WTC11 (cell line): ENCODE data around the gene CEP350. TPM values are rescaled to one million over a fixed set of nuclear protein-coding genes. Genes with fewer than 3 reads are reported as not detected.

ENCODE experiments used
- ATAC-seq: fragments of 200-7000 bp; cut with Tn5 transposase; 2 replicates; pipeline ENCODE4 v1.10.0; 2021; ENCODE audit warnings: mild to moderate bottlenecking, moderate library complexity
- CTCF ChIA-PET: fragments of 300-600 bp; sonication (Branson Sonifier 250); formaldehyde crosslinking; loops from one replicate; lab custom pipeline; 2021; ENCODE audit warnings: antibody characterized with exemption; lab: Charles Lee
- POLR2A ChIA-PET: fragments of 350-600 bp; sonication (Branson Sonifier 250); formaldehyde crosslinking; loops from one replicate; lab custom pipeline; 2021; ENCODE audit warnings: antibody characterized with exemption; lab: Charles Lee
- DNase-seq: peaks from one replicate; pipeline ENCODE4 v3.0.0; 2021; ENCODE audit warnings: low spot score
- H3K27ac Mint-ChIP-seq: 2 replicates; pipeline ENCODE4 v1.8.0; 2021; ENCODE audit warnings: mixed read lengths
- H3K27me3 Mint-ChIP-seq: 2 replicates; pipeline ENCODE4 v1.8.0; 2021; ENCODE audit warnings: low read depth, mild to moderate bottlenecking, moderate library complexity, mixed read lengths
- H3K36me3 Mint-ChIP-seq: 2 replicates; pipeline ENCODE4 v1.8.0; 2021; ENCODE audit warnings: mixed read lengths
- H3K4me1 Mint-ChIP-seq: 2 replicates; pipeline ENCODE4 v1.8.0; 2022; ENCODE audit warnings: mixed read lengths
- H3K4me3 Mint-ChIP-seq: 2 replicates; pipeline ENCODE4 v1.8.0; 2021; ENCODE audit warnings: mild to moderate bottlenecking, moderate library complexity, mixed read lengths
- H3K9me3 Mint-ChIP-seq: 2 replicates; pipeline ENCODE4 v1.8.0; 2021; ENCODE audit warnings: mixed read lengths
- CBFB ChIP-seq: sonication (generic); formaldehyde crosslinking; IDR thresholded peaks from 2 replicates; pipeline ENCODE4 v1.8.1; 2022; ENCODE audit warnings: mild to moderate bottlenecking, low read depth, missing genetic modification reagents
- FOXP1 ChIP-seq: sonication (generic); formaldehyde crosslinking; IDR thresholded peaks from 2 replicates; pipeline ENCODE4 v1.8.0; 2022; ENCODE audit warnings: missing genetic modification reagents, mild to moderate bottlenecking, moderate library complexity, borderline replicate concordance
- GABPB1 ChIP-seq: sonication (generic); formaldehyde crosslinking; IDR thresholded peaks from 2 replicates; pipeline ENCODE4 v1.8.1; 2023; ENCODE audit warnings: mild to moderate bottlenecking, missing genetic modification reagents
- GRHL2 ChIP-seq: fragments of 250-450 bp; sonication (Bioruptor Pico); IDR thresholded peaks from 2 replicates; pipeline ENCODE4 v1.8.0; 2022; ENCODE audit warnings: mild to moderate bottlenecking, moderate library complexity; ENCODE audit not compliant: insufficient replicate concordance, severe bottlenecking
- IRF2 ChIP-seq: sonication (generic); formaldehyde crosslinking; IDR thresholded peaks from 2 replicates; pipeline ENCODE4 v1.8.0; 2022; ENCODE audit warnings: low read depth, missing genetic modification reagents, borderline replicate concordance
- MYBL2 ChIP-seq: sonication (generic); formaldehyde crosslinking; IDR thresholded peaks from 2 replicates; pipeline ENCODE4 v1.8.1; 2023; ENCODE audit warnings: mild to moderate bottlenecking, moderate library complexity, missing genetic modification reagents
- NFATC4 ChIP-seq: fragments of 250-450 bp; sonication (Bioruptor Pico); IDR thresholded peaks from 2 replicates; pipeline ENCODE4 v1.9.0; 2021; ENCODE audit warnings: mild to moderate bottlenecking
- NR3C1 ChIP-seq: sonication (generic); formaldehyde crosslinking; conservative IDR thresholded peaks from 2 replicates; pipeline ENCODE4 v1.8.1; 2023; ENCODE audit warnings: low read depth, mild to moderate bottlenecking, missing genetic modification reagents
- OVOL2 ChIP-seq: fragments of 250-450 bp; sonication (Bioruptor Pico); IDR thresholded peaks from 2 replicates; pipeline ENCODE4 v1.9.0; 2021; ENCODE audit warnings: mild to moderate bottlenecking, borderline replicate concordance
- PRRX2 ChIP-seq: fragments of 250-450 bp; sonication (Bioruptor Pico); IDR thresholded peaks from 2 replicates; pipeline ENCODE4 v1.8.0; 2021; ENCODE audit warnings: mild to moderate bottlenecking
- SMAD3 ChIP-seq: sonication (generic); formaldehyde crosslinking; IDR thresholded peaks from 2 replicates; pipeline ENCODE4 v1.8.0; 2022; ENCODE audit warnings: missing genetic modification reagents, mild to moderate bottlenecking, borderline replicate concordance
- SOX15 ChIP-seq: fragments of 250-450 bp; sonication (Bioruptor Pico); IDR thresholded peaks from 2 replicates; pipeline ENCODE4 v1.9.0; 2021; ENCODE audit warnings: mild to moderate bottlenecking
- TEAD1 ChIP-seq: sonication (generic); formaldehyde crosslinking; IDR thresholded peaks from 2 replicates; pipeline ENCODE4 v1.8.0; 2022; ENCODE audit warnings: mild to moderate bottlenecking, missing genetic modification reagents
- ZNF416 ChIP-seq: fragments of 250-450 bp; sonication (Bioruptor Pico); IDR thresholded peaks from 2 replicates; pipeline ENCODE4 v1.9.0; 2021; ENCODE audit warnings: mild to moderate bottlenecking, inconsistent platforms
- ZNF423 ChIP-seq: fragments of 250-450 bp; sonication (Bioruptor Pico); IDR thresholded peaks from 2 replicates; pipeline ENCODE4 v2.1.2; 2022; ENCODE audit warnings: mild to moderate bottlenecking, moderate library complexity
- ZNF671 ChIP-seq: fragments of 250-450 bp; sonication (Bioruptor Pico); IDR thresholded peaks from 2 replicates; pipeline ENCODE4 v1.8.0; 2021; ENCODE audit warnings: mild to moderate bottlenecking
- total RNA-seq: library from RNA; stranded (reverse); gene quantifications from 3 replicates; pipeline ENCODE4 v1.2.3, GENCODE V29; 2021
- TF ChIP-seq, protein P1 (sequence below): sonication (generic); formaldehyde crosslinking; IDR thresholded peaks from 2 replicates; pipeline ENCODE4 v1.8.0; 2022; ENCODE audit warnings: missing genetic modification reagents
- TF ChIP-seq, protein P2 (sequence below): sonication (generic); formaldehyde crosslinking; IDR thresholded peaks from 2 replicates; pipeline ENCODE4 v1.8.1; 2022; ENCODE audit warnings: missing genetic modification reagents, borderline replicate concordance
- TF ChIP-seq, protein P3 (sequence below): sonication (generic); formaldehyde crosslinking; conservative IDR thresholded peaks from 2 replicates; pipeline ENCODE4 v1.8.1; 2023; ENCODE audit warnings: mild to moderate bottlenecking, low read depth, missing genetic modification reagents, moderate library complexity
- TF ChIP-seq, protein P4 (sequence below): sonication (generic); formaldehyde crosslinking; IDR thresholded peaks from 2 replicates; pipeline ENCODE4 v1.8.0; 2023; ENCODE audit warnings: missing genetic modification reagents
- TF ChIP-seq, protein P5 (sequence below): fragments of 250-450 bp; sonication (Bioruptor Pico); IDR thresholded peaks from 2 replicates; pipeline ENCODE4 v1.8.0; 2021; ENCODE audit warnings: mild to moderate bottlenecking
- TF ChIP-seq, protein P6 (sequence below): sonication (generic); formaldehyde crosslinking; IDR thresholded peaks from 2 replicates; pipeline ENCODE4 v1.8.1; 2022; ENCODE audit warnings: mild to moderate bottlenecking, moderate library complexity, missing genetic modification reagents
- TF ChIP-seq, protein P7 (sequence below): sonication (generic); formaldehyde crosslinking; IDR thresholded peaks from 2 replicates; pipeline ENCODE4 v1.8.0; 2022; ENCODE audit warnings: mild to moderate bottlenecking, missing genetic modification reagents

Gene CEP350
- total RNA-seq, 1 experiment from 2014 or later = 34.2 TPM

DNA sequence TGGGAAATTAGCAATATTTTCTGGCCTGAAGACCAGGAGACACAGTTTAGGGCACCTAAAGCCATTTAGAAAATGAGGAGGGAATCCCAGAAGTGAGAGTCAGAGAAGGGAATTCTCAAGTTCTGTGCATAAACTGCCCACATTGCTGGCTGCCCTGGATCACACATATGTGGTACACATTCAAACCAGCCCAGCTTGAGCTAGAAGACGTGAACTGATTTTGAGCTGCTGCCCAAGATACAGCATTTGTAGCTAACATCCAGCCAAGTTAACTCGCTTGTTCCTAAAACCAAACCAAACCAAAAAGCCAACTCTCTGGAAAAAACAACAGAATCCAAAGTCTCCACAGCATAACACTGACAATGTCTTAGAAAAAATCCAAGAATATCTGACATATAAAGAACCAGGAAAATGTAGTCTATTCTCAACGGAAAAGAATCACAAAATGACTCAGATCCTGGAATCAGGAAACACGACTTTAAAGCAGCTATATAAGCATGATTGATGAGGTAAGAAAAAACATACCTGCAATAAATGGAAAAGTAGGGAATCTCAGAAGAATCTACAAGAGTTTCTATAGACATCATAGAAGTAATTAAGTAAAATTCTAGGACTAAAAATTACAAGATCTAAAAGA is 181.8 kb downstream of the CEP350 start:
- Mint-ChIP-seq H3K27ac (no peak overlapping the region), H3K36me3 (no peaks in the 10 kb centered on the region), H3K4me3 (no peak overlapping the region), H3K27me3 (no peaks in the 10 kb centered on the region; the same call in 1 of the 2 replicates), H3K9me3 (no peaks in the 10 kb centered on the region), H3K4me1 (no peaks in the 10 kb centered on the region)
- TF ChIP-seq NFATC4 (CRISPR knock-in tag) (no peak), ZNF671 (no peak), ZNF416 (CRISPR knock-in tag) (no peak), PRRX2 (CRISPR knock-in tag) (no peak), TEAD1 (CRISPR knock-in tag) (no peak), SMAD3 (no peak), MYBL2 (CRISPR knock-in tag) (no peak), IRF2 (CRISPR knock-in tag) (no peak), ZNF423 (CRISPR knock-in tag) (no peak)
- TF ChIP-seq, protein P1, sequence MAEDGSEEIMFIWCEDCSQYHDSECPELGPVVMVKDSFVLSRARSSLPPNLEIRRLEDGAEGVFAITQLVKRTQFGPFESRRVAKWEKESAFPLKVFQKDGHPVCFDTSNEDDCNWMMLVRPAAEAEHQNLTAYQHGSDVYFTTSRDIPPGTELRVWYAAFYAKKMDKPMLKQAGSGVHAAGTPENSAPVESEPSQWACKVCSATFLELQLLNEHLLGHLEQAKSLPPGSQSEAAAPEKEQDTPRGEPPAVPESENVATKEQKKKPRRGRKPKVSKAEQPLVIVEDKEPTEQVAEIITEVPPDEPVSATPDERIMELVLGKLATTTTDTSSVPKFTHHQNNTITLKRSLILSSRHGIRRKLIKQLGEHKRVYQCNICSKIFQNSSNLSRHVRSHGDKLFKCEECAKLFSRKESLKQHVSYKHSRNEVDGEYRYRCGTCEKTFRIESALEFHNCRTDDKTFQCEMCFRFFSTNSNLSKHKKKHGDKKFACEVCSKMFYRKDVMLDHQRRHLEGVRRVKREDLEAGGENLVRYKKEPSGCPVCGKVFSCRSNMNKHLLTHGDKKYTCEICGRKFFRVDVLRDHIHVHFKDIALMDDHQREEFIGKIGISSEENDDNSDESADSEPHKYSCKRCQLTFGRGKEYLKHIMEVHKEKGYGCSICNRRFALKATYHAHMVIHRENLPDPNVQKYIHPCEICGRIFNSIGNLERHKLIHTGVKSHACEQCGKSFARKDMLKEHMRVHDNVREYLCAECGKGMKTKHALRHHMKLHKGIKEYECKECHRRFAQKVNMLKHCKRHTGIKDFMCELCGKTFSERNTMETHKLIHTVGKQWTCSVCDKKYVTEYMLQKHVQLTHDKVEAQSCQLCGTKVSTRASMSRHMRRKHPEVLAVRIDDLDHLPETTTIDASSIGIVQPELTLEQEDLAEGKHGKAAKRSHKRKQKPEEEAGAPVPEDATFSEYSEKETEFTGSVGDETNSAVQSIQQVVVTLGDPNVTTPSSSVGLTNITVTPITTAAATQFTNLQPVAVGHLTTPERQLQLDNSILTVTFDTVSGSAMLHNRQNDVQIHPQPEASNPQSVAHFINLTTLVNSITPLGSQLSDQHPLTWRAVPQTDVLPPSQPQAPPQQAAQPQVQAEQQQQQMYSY = no peak
- TF ChIP-seq, protein P2, sequence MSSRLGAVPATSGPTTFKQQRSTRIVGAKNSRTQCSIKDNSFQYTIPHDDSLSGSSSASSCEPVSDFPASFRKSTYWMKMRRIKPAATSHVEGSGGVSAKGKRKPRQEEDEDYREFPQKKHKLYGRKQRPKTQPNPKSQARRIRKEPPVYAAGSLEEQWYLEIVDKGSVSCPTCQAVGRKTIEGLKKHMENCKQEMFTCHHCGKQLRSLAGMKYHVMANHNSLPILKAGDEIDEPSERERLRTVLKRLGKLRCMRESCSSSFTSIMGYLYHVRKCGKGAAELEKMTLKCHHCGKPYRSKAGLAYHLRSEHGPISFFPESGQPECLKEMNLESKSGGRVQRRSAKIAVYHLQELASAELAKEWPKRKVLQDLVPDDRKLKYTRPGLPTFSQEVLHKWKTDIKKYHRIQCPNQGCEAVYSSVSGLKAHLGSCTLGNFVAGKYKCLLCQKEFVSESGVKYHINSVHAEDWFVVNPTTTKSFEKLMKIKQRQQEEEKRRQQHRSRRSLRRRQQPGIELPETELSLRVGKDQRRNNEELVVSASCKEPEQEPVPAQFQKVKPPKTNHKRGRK (CRISPR knock-in tag) = no peak
- TF ChIP-seq, protein P3, sequence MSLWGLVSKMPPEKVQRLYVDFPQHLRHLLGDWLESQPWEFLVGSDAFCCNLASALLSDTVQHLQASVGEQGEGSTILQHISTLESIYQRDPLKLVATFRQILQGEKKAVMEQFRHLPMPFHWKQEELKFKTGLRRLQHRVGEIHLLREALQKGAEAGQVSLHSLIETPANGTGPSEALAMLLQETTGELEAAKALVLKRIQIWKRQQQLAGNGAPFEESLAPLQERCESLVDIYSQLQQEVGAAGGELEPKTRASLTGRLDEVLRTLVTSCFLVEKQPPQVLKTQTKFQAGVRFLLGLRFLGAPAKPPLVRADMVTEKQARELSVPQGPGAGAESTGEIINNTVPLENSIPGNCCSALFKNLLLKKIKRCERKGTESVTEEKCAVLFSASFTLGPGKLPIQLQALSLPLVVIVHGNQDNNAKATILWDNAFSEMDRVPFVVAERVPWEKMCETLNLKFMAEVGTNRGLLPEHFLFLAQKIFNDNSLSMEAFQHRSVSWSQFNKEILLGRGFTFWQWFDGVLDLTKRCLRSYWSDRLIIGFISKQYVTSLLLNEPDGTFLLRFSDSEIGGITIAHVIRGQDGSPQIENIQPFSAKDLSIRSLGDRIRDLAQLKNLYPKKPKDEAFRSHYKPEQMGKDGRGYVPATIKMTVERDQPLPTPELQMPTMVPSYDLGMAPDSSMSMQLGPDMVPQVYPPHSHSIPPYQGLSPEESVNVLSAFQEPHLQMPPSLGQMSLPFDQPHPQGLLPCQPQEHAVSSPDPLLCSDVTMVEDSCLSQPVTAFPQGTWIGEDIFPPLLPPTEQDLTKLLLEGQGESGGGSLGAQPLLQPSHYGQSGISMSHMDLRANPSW = no peak
- TF ChIP-seq, protein P4, sequence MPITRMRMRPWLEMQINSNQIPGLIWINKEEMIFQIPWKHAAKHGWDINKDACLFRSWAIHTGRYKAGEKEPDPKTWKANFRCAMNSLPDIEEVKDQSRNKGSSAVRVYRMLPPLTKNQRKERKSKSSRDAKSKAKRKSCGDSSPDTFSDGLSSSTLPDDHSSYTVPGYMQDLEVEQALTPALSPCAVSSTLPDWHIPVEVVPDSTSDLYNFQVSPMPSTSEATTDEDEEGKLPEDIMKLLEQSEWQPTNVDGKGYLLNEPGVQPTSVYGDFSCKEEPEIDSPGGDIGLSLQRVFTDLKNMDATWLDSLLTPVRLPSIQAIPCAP (CRISPR knock-in tag) = no peak
- ATAC-seq (no peak), DNase-seq (no peak)
- ChIA-PET CTCF (interaction anchor here (1.0 kb wide), 1 partner anchor 43 kb away, joined by 3 read pairs; no protein-coding TSS in a partner anchor), POLR2A (no interaction called here)

DNA sequence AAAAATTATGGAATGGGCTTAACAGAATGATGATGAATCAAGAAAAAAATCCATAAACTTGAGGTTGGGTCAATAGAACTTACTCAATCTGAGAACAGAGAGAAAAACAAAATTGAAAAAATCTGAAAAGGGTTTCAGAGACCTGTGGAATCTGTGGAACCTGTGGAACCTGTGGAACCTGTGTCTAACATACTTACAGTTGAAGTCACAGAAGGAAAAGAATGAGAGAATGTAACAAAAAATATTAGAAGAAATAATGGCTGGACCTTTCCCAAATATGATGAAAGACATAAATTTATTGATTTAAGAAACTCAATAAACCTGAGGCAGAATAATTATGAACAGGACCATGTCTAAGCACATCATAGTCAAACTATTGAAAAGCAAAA is 182.4 kb downstream of the CEP350 start:
- H3K27me3 Mint-ChIP-seq = no peaks in the 10 kb centered on the region; the same call in 1 of the 2 replicates
- H3K9me3 Mint-ChIP-seq = no peaks in the 10 kb centered on the region
- H3K4me1 Mint-ChIP-seq = no peaks in the 10 kb centered on the region
- no peak overlapping the region for H3K27ac Mint-ChIP-seq
- ATAC-seq (no peak), DNase-seq (no peak)
- H3K36me3 Mint-ChIP-seq = no peaks in the 10 kb centered on the region
- no peak overlapping the region for H3K4me3 Mint-ChIP-seq
- ChIA-PET CTCF (no interaction called here), POLR2A (no interaction called here)
- TF ChIP-seq SOX15 (no peak), CBFB (CRISPR knock-in tag) (no peak), GABPB1 (no peak), GRHL2 (CRISPR knock-in tag) (no peak), FOXP1 (CRISPR knock-in tag) (no peak), OVOL2 (CRISPR knock-in tag) (no peak), NR3C1 (CRISPR knock-in tag) (no peak)
- TF ChIP-seq, protein P5, sequence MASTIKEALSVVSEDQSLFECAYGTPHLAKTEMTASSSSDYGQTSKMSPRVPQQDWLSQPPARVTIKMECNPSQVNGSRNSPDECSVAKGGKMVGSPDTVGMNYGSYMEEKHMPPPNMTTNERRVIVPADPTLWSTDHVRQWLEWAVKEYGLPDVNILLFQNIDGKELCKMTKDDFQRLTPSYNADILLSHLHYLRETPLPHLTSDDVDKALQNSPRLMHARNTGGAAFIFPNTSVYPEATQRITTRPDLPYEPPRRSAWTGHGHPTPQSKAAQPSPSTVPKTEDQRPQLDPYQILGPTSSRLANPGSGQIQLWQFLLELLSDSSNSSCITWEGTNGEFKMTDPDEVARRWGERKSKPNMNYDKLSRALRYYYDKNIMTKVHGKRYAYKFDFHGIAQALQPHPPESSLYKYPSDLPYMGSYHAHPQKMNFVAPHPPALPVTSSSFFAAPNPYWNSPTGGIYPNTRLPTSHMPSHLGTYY (CRISPR knock-in tag) = no peak
- TF ChIP-seq, protein P6, sequence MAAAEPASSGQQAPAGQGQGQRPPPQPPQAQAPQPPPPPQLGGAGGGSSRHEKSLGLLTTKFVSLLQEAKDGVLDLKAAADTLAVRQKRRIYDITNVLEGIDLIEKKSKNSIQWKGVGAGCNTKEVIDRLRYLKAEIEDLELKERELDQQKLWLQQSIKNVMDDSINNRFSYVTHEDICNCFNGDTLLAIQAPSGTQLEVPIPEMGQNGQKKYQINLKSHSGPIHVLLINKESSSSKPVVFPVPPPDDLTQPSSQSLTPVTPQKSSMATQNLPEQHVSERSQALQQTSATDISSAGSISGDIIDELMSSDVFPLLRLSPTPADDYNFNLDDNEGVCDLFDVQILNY = no peak
- TF ChIP-seq, protein P7, sequence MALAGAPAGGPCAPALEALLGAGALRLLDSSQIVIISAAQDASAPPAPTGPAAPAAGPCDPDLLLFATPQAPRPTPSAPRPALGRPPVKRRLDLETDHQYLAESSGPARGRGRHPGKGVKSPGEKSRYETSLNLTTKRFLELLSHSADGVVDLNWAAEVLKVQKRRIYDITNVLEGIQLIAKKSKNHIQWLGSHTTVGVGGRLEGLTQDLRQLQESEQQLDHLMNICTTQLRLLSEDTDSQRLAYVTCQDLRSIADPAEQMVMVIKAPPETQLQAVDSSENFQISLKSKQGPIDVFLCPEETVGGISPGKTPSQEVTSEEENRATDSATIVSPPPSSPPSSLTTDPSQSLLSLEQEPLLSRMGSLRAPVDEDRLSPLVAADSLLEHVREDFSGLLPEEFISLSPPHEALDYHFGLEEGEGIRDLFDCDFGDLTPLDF (CRISPR knock-in tag) = no peak
